ENCODE results near the gene DNMBP.
"Not testable (repeated sequence)": the region's sequence is repeated elsewhere in the genome, so short reads cannot be mapped to it uniquely, and the experiment has no call there.

Gene DNMBP

GRCh38 chr10:99906470-99906869, 103.3 kb downstream of the DNMBP start:
- no peak for DNase-seq

GRCh38 chr10:99905971-99906370, 103.8 kb downstream of the DNMBP start:
- DNase-seq, result no peak

- no peak for DNase-seq
Observed at GRCh38 chr10:99895867-99896266, 113.9 kb downstream of the DNMBP start.

- DNase-seq, result not testable (repeated sequence)
Observed at GRCh38 chr10:99895066-99895465, 114.7 kb downstream of the DNMBP start.

GRCh38 chr10:99894613-99895012, 115.1 kb downstream of the DNMBP start:
- DNase-seq, result no peak

GRCh38 chr10:99888622-99889021, 121.1 kb downstream of the DNMBP start:
- no peak for DNase-seq

- no peak for DNase-seq
Observed at GRCh38 chr10:99883523-99883922, 126.2 kb downstream of the DNMBP start.

GRCh38 chr10:99881371-99881770, 128.4 kb downstream of the DNMBP start:
- no peak for DNase-seq

GRCh38 chr10:99880080-99880835, 129.5 kb downstream of the DNMBP start:
- DNase-seq, result no peak

GRCh38 chr10:99875473-99875872, 134.3 kb downstream of the DNMBP start:
- no peak for DNase-seq

- DNase-seq, result no peak
Observed at GRCh38 chr10:99874341-99875085, 135.2 kb downstream of the DNMBP start.

- no peak for DNase-seq
Observed at GRCh38 chr10:99873846-99874245, 135.9 kb downstream of the DNMBP start.

GRCh38 chr10:99872367-99873162, 137.2 kb downstream of the DNMBP start:
- DNase-seq, result no peak

GRCh38 chr10:99870123-99870730, 139.5 kb downstream of the DNMBP start:
- DNase-seq, result no peak

GRCh38 chr10:99869581-99870122, 140.1 kb downstream of the DNMBP start:
- no peak for DNase-seq

GRCh38 chr10:99867250-99867649, 142.5 kb downstream of the DNMBP start:
- DNase-seq, result not testable (repeated sequence)

GRCh38 chr10:99863535-99864240, 146.1 kb downstream of the DNMBP start:
- DNase-seq, result not testable (repeated sequence)

- DNase-seq, result no peak
Observed at GRCh38 chr10:99860466-99860865, 149.3 kb downstream of the DNMBP start.

GRCh38 chr10:99859585-99859984, 150.2 kb downstream of the DNMBP start:
- DNase-seq, result no peak

- DNase-seq, result no peak
Observed at GRCh38 chr10:99858849-99859248, 150.9 kb downstream of the DNMBP start.

- DNase-seq, result no peak
Observed at GRCh38 chr10:99855479-99856071, 154.2 kb downstream of the DNMBP start.

- DNase-seq, result no peak
Observed at GRCh38 chr10:99854860-99855259, 154.9 kb downstream of the DNMBP start.
